ENCODE data around the gene RFXANK.
A peak's percentile ranks its signal among the peaks of the same experiment; 100 is the strongest.

DNA sequence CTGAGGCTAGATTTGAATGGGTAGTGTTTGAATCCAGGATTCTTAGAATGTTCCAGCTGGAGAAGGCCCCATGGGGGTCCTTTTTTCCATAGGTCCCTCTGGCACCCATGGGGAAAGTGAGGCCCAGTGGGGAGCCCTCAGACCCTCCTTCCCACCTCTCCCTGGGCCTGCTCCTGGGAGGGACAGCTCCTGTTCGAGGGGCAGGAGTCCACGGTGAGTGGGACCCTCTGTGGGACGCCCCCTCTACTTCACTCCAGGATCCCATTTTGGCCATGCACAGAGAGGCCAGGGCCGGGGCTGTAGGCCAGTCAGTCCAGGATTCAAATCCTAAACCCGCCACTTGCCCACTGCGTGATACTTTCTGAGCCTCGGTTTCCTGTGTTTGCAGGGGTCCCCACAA, 29.6 kb upstream of the RFXANK start:
- TF ChIP-seq ZFP3 (tag by site-specific recombination; IDR thresholded peaks at IDR 0.05; ENCODE audit: low read depth) (no peak), CTCF (tag by site-specific recombination; IDR thresholded peaks at IDR 0.05) (no peak), ZNF555 (tag by site-specific recombination; conservative IDR thresholded peaks at IDR 0.05) (no peak), ZNF48 (tag by site-specific recombination; IDR thresholded peaks at IDR 0.05) (no peak), ZNF324 (tag by site-specific recombination; IDR thresholded peaks at IDR 0.05) (no peak), ZBTB1 (tag by site-specific recombination; IDR thresholded peaks at IDR 0.05) (no peak), ZNF670 (tag by site-specific recombination; IDR thresholded peaks at IDR 0.05; ENCODE audit: low read depth) (no peak), PRDM10 (tag by site-specific recombination; IDR thresholded peaks at IDR 0.05) (peak; percentile 71)

Measured in HEK293 (cell line).